RCC 7860 (cell line): ENCODE data around the gene IPO11.
"Not testable (repeated sequence)": the region's sequence is repeated elsewhere in the genome, so short reads cannot be mapped to it uniquely, and the experiment has no call there.

Source experiments
- DNase-seq: peaks from one replicate; pipeline ENCODE4 v3.0.0-alpha.2; 2015; ENCODE audit warnings: low spot score
- FAIRE-seq: peaks from 2 replicates; lab custom pipeline; 2012; peaks lifted over from hg19 to GRCh38; lab: Jason Lieb, UNC

Gene IPO11

GRCh38 chr5:62594364-62594984 is 181.9 kb downstream of the IPO11 start:
- no peak for FAIRE-seq
- no peak for DNase-seq

- DNase-seq (no peak), FAIRE-seq (no peak)
Observed at GRCh38 chr5:62596096-62596495, 183.5 kb downstream of the IPO11 start.

- FAIRE-seq = no peak
- DNase-seq = no peak
Observed at GRCh38 chr5:62596691-62597090, 184.1 kb downstream of the IPO11 start.

GRCh38 chr5:62597314-62597713 is 184.8 kb downstream of the IPO11 start:
- DNase-seq (no peak), FAIRE-seq (no peak)

- FAIRE-seq (no peak), DNase-seq (no peak)
Observed at GRCh38 chr5:62600560-62601252, 188.1 kb downstream of the IPO11 start.

- FAIRE-seq (no peak), DNase-seq (no peak)
Observed at GRCh38 chr5:62603934-62604333, 191.4 kb downstream of the IPO11 start.

- no peak for FAIRE-seq
- no peak for DNase-seq
Observed at GRCh38 chr5:62605638-62606037, 193.1 kb downstream of the IPO11 start.

GRCh38 chr5:62606878-62607277 is 194.3 kb downstream of the IPO11 start:
- no peak for DNase-seq
- FAIRE-seq = no peak

GRCh38 chr5:62607615-62608014 is 195.1 kb downstream of the IPO11 start:
- FAIRE-seq (no peak), DNase-seq (no peak)

GRCh38 chr5:62608529-62609511 is 196.3 kb downstream of the IPO11 start:
- DNase-seq = no peak
- FAIRE-seq = no peak

- no peak for FAIRE-seq
Observed at GRCh38 chr5:62614355-62614754, 201.8 kb downstream of the IPO11 start.

GRCh38 chr5:62616615-62617277 is 204.2 kb downstream of the IPO11 start:
- DNase-seq (no peak), FAIRE-seq (no peak)

More at GRCh38 chr5:62614355-62614754, 201.8 kb downstream of the IPO11 start:
- no peak for DNase-seq

- FAIRE-seq (no peak), DNase-seq (no peak)
Observed at GRCh38 chr5:62617943-62618342, 205.4 kb downstream of the IPO11 start.

- no peak for DNase-seq
Observed at GRCh38 chr5:62620761-62621160, 208.2 kb downstream of the IPO11 start.

GRCh38 chr5:62621280-62621679 is 208.7 kb downstream of the IPO11 start:
- DNase-seq (no peak), FAIRE-seq (no peak)

More at GRCh38 chr5:62620761-62621160, 208.2 kb downstream of the IPO11 start:
- FAIRE-seq = no peak

- FAIRE-seq (no peak), DNase-seq (no peak)
Observed at GRCh38 chr5:62623271-62623670, 210.7 kb downstream of the IPO11 start.

GRCh38 chr5:62624436-62624835 is 211.9 kb downstream of the IPO11 start:
- not testable (repeated sequence) for DNase-seq

GRCh38 chr5:62626534-62626933 is 214.0 kb downstream of the IPO11 start:
- FAIRE-seq (no peak), DNase-seq (no peak)

More at GRCh38 chr5:62624436-62624835, 211.9 kb downstream of the IPO11 start:
- FAIRE-seq = not testable (repeated sequence)

- FAIRE-seq (no peak), DNase-seq (no peak)
Observed at GRCh38 chr5:62627121-62627520, 214.6 kb downstream of the IPO11 start.

- no peak for FAIRE-seq
Observed at GRCh38 chr5:62627901-62628300, 215.3 kb downstream of the IPO11 start.

More at GRCh38 chr5:62627901-62628300, 215.3 kb downstream of the IPO11 start:
- no peak for DNase-seq
